Measurements from ENCODE around the gene SERAC1. TPM values are rescaled to one million over a fixed set of nuclear protein-coding genes. Genes with fewer than 3 reads are reported as not detected.

Gene SERAC1
- total RNA-seq, 1 donor, result 33.7 TPM

DNA sequence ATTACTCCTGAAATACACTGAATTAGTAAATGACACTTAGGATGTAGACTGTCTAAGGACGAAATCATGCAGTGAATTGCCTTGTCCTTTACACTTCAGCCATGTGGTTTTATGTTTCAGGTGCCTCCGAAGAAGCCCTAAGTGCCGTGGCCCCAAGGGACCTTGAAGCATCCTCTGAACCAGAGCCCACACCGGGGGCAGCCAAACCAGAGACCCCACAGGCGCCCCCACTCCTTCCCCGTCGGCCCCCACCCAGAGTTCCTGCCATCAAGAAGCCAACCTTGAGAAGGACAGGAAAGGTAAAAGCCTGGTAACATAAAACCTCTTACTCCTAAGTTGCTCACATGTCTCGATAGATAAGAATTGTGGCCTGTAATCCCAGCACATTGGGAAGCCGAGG, 75.3 kb downstream of the SERAC1 start:
- DNase-seq (ENCODE audit: insufficient read length, low spot score, missing footprints), result no peak
- peaks cover 87% of the 10 kb centered on the region for H3K36me3 ChIP-seq (ENCODE audit: insufficient read depth, low read length)

GRCh38 chr6:158087224-158087867, 80.7 kb downstream of the SERAC1 start:
- no peaks in the 10 kb centered on the region for H3K9me3 ChIP-seq (ENCODE audit: low read depth, low read length)
- DNase-seq (ENCODE audit: insufficient read length, low spot score, missing footprints), result peak; percentile 80
- TF ChIP-seq, protein P1, sequence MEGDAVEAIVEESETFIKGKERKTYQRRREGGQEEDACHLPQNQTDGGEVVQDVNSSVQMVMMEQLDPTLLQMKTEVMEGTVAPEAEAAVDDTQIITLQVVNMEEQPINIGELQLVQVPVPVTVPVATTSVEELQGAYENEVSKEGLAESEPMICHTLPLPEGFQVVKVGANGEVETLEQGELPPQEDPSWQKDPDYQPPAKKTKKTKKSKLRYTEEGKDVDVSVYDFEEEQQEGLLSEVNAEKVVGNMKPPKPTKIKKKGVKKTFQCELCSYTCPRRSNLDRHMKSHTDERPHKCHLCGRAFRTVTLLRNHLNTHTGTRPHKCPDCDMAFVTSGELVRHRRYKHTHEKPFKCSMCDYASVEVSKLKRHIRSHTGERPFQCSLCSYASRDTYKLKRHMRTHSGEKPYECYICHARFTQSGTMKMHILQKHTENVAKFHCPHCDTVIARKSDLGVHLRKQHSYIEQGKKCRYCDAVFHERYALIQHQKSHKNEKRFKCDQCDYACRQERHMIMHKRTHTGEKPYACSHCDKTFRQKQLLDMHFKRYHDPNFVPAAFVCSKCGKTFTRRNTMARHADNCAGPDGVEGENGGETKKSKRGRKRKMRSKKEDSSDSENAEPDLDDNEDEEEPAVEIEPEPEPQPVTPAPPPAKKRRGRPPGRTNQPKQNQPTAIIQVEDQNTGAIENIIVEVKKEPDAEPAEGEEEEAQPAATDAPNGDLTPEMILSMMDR (IDR thresholded peaks at IDR 0.05; ENCODE audit: extremely low read depth, low read depth, low read length), result no peak
- peaks cover 14% of the 10 kb centered on the region for H3K79me2 ChIP-seq (ENCODE audit: insufficient read depth, low read length)
- peaks cover 88% of the 10 kb centered on the region for H3K36me3 ChIP-seq (ENCODE audit: insufficient read depth, low read length)
- H2AFZ ChIP-seq (ENCODE audit: low read length), result no peak overlapping the region
- no peaks in the 10 kb centered on the region for H4K20me1 ChIP-seq (ENCODE audit: insufficient read depth, low read length)
- no peak overlapping the region for H3K4me2 ChIP-seq (ENCODE audit: insufficient read depth, low read length)
- H3K4me1 ChIP-seq (ENCODE audit: insufficient read depth, low read length), result peaks cover 27% of the 10 kb centered on the region
- H3K27ac ChIP-seq (ENCODE audit: low read depth, low read length), result peak overlapping the region; percentile 66
- H3K27me3 ChIP-seq (ENCODE audit: insufficient read depth, low read length), result no peaks in the 10 kb centered on the region
- H3K4me3 ChIP-seq (ENCODE audit: insufficient read depth, low read length), result no peak overlapping the region

More for the DNA sequence above, 75.3 kb downstream of the SERAC1 start:
- Histone ChIP-seq H3K4me1 (ENCODE audit: insufficient read depth, low read length) (peaks cover 2% of the 10 kb centered on the region), H2AFZ (ENCODE audit: low read length) (no peak overlapping the region), H3K79me2 (ENCODE audit: insufficient read depth, low read length) (peaks cover 10% of the 10 kb centered on the region), H3K4me3 (ENCODE audit: insufficient read depth, low read length) (no peak overlapping the region), H3K9me3 (ENCODE audit: low read depth, low read length) (no peaks in the 10 kb centered on the region), H3K4me2 (ENCODE audit: insufficient read depth, low read length) (no peak overlapping the region), H3K27me3 (ENCODE audit: insufficient read depth, low read length) (no peaks in the 10 kb centered on the region), H4K20me1 (ENCODE audit: insufficient read depth, low read length) (peaks cover 9% of the 10 kb centered on the region), H3K27ac (ENCODE audit: low read depth, low read length) (no peak overlapping the region)
- TF ChIP-seq, protein P1 (IDR thresholded peaks at IDR 0.05; ENCODE audit: extremely low read depth, low read depth, low read length), result no peak

DNA sequence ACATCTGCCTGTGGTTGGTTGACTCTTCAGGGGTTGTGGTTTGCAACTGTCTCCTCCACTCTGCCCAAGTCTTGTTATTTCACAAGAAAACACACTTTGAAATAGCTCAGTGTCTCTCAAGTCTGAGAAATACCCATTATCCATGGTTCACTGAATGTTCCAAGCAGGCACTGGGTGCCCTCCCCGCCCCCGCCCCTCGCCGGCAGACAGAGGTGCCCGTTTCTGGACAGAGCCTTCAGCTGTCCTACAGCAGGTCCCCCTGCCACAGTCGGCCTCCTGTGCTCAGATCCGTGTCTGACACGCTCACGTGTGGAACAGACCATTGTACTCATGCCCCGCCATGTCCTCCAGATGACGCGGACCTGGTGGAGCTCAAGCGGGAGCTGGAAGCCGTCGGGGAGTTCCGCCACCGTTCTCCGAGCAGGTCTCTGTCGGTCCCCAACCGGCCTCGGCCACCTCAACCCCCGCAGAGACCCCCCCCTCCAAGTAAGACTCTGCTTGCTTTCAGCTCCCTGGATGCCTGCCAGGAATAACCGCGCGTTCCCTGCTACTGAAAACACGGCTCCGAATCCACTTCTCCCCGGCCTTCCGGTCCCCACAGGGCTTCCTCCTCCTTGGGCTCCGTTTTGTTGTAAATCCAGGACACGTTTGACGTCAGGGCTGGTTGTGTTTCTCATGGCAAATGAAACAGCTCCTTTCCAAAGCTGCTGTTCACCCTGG, 81.4 kb downstream of the SERAC1 start:
- H3K27me3 ChIP-seq (ENCODE audit: insufficient read depth, low read length), result no peaks in the 10 kb centered on the region
- no peaks in the 10 kb centered on the region for H4K20me1 ChIP-seq (ENCODE audit: insufficient read depth, low read length)
- H3K79me2 ChIP-seq (ENCODE audit: insufficient read depth, low read length), result peaks cover 16% of the 10 kb centered on the region
- no peak overlapping the region for H3K4me2 ChIP-seq (ENCODE audit: insufficient read depth, low read length)
- H2AFZ ChIP-seq (ENCODE audit: low read length), result no peak overlapping the region
- H3K4me1 ChIP-seq (ENCODE audit: insufficient read depth, low read length), result peaks cover 27% of the 10 kb centered on the region
- peak; percentile 39 for DNase-seq (ENCODE audit: insufficient read length, low spot score, missing footprints)
- TF ChIP-seq, protein P1 (IDR thresholded peaks at IDR 0.05; ENCODE audit: extremely low read depth, low read depth, low read length), result no peak
- H3K4me3 ChIP-seq (ENCODE audit: insufficient read depth, low read length), result no peak overlapping the region
- peaks cover 84% of the 10 kb centered on the region for H3K36me3 ChIP-seq (ENCODE audit: insufficient read depth, low read length)
- H3K27ac ChIP-seq (ENCODE audit: low read depth, low read length), result peak overlapping the region; percentile 66
- H3K9me3 ChIP-seq (ENCODE audit: low read depth, low read length), result no peaks in the 10 kb centered on the region

DNA sequence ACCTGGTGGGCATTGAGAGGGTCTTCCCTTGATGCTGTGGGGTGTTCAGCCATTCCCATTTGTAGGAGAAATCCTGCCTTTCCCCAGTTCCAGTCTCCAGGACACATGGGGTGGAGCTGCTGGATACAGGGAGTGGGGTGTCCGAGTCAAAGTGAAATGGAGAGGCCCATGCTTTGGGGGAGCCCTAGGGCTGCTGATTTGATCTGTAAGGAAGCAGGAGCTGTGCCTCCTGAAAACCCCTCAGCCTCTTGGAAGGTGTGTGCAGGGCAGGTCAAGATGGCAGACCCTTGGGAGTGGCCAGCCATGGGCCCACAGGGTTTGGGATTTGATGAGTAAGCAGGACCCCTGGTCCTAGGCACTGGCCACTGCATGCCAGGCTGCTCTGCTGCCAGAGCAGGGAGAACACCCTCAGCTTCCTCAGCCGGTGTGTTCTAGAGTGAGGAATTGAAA, 82.0 kb downstream of the SERAC1 start:
- H3K79me2 ChIP-seq (ENCODE audit: insufficient read depth, low read length), result peaks cover 16% of the 10 kb centered on the region
- H3K27ac ChIP-seq (ENCODE audit: low read depth, low read length), result peak overlapping the region; percentile 66
- H3K4me3 ChIP-seq (ENCODE audit: insufficient read depth, low read length), result no peak overlapping the region
- no peak overlapping the region for H2AFZ ChIP-seq (ENCODE audit: low read length)
- H3K36me3 ChIP-seq (ENCODE audit: insufficient read depth, low read length), result peaks cover 89% of the 10 kb centered on the region
- TF ChIP-seq, protein P1 (IDR thresholded peaks at IDR 0.05; ENCODE audit: extremely low read depth, low read depth, low read length), result no peak
- no peaks in the 10 kb centered on the region for H3K9me3 ChIP-seq (ENCODE audit: low read depth, low read length)
- peaks cover 27% of the 10 kb centered on the region for H3K4me1 ChIP-seq (ENCODE audit: insufficient read depth, low read length)
- H3K4me2 ChIP-seq (ENCODE audit: insufficient read depth, low read length), result no peak overlapping the region
- H4K20me1 ChIP-seq (ENCODE audit: insufficient read depth, low read length), result no peaks in the 10 kb centered on the region
- DNase-seq (ENCODE audit: insufficient read length, low spot score, missing footprints), result peak; percentile 80
- no peaks in the 10 kb centered on the region for H3K27me3 ChIP-seq (ENCODE audit: insufficient read depth, low read length)
